CD4-positive, alpha-beta T cell treated with Interleukin-6 for 4 hours (primary cell): ENCODE results near the gene AK5.

ENCODE experiments used
- DNase-seq: peaks from one replicate; pipeline ENCODE4 v3.0.0-alpha.2; 2020; ENCODE audit warnings: mixed read lengths

AK5 gene

GRCh38 chr1:77356136-77356535, 74.3 kb downstream of the AK5 start:
- no peak for DNase-seq

GRCh38 chr1:77360256-77360655, 78.4 kb downstream of the AK5 start:
- no peak for DNase-seq

- no peak for DNase-seq
Observed at GRCh38 chr1:77361621-77362020, 79.8 kb downstream of the AK5 start.

GRCh38 chr1:77370161-77370560, 88.3 kb downstream of the AK5 start:
- no peak for DNase-seq

DNA sequence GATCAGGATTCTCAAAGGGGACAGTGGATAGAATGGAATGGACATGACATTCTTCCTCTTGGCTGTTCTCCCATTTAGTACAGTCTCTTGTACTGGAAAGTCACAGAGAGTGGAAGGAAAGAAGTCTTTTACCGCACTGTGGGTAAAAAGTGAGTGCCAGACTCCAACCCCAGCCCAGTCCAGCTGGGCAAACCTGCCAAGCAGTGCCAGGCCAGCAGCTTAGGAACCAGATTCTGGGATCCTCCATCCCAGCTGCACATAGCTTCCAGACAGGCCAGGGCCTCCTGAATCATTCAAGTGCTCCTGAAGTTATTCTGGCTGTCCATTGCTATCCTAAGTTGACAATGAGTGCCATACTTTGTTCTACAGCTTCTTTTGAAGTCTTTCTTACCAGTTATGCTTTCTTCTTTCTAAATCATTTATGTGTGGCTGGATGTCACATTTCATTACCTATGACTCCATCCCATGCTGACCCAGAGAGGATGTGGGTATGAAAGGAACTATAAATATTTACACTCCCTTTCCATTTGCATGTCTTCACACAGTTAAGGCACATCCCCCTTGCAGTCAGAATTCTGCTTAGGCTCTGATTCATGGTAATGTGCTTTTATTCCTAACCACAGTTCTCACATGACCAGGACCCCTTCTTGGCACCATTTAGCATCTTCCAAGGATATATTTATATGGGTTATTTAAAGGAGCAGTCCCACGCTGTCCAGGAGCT, 88.9 kb downstream of the AK5 start:
- DNase-seq, result no peak

DNA sequence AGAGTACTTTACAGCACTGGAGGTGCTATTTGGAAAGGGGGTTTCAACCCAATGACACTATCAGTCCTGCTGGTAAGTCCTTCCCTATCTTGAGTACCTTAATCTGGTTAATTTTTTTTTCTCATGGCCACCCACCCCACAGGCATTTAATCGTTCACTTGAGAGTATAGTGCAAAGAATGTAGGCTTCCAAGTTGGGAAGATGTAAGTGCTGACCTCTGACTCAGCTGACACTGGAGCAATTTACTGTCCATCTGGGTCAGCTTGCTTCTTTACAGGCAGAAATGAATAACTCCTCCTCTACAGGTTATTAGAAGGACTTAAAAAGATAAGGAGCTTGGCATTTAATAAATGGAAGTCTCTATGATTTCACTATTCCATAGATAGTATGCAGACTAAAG, 89.6 kb downstream of the AK5 start:
- no peak for DNase-seq

DNA sequence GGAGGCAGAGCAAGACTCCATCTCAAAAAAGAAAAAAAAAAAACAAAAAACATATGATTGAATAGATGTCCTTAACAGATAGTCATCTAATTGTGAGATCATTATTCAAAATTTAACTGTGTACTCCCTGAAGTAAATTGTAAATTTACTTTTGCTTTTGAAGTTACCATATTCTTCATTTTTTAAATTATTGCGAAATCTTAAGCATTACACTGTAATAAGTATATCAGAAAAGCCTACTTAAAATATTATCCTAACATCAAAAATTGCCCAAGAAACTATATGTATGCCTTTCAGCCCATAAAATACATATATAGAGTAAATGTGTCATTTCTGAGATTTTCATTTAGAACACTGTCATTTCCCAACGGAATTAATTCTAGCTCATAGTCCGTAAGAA, 91.9 kb downstream of the AK5 start:
- DNase-seq, result no peak

GRCh38 chr1:77375541-77375940, 93.7 kb downstream of the AK5 start:
- no peak for DNase-seq

- DNase-seq, result no peak
Observed at GRCh38 chr1:77375990-77376389, 94.2 kb downstream of the AK5 start.

GRCh38 chr1:77378723-77379535, 97.1 kb downstream of the AK5 start:
- DNase-seq, result no peak

- DNase-seq, result no peak
Observed at GRCh38 chr1:77382366-77382765, 100.5 kb downstream of the AK5 start.

- no peak for DNase-seq
Observed at GRCh38 chr1:77383236-77383635, 101.4 kb downstream of the AK5 start.

GRCh38 chr1:77385551-77385950, 103.7 kb downstream of the AK5 start:
- no peak for DNase-seq

DNA sequence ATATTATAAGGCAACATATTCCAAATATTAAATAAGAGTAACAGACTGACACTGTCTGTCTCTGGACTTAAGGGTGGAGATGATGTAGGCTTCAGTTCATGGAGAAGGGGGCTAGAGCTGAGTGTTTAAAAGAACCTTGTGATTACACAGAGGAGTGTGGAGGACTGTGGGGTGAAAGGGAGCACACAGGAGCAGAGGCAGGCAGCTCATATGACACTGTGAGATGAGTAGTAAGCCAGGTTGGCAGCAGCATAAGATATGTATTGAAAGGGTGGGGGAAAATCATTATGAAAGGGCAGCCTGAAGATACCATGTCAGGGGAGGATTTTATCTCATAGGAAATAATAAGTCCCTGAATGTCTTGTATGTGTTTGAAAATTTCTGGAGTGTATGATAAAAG, 104.5 kb downstream of the AK5 start:
- no peak for DNase-seq

- no peak for DNase-seq
Observed at GRCh38 chr1:77387553-77387952, 105.7 kb downstream of the AK5 start.

DNA sequence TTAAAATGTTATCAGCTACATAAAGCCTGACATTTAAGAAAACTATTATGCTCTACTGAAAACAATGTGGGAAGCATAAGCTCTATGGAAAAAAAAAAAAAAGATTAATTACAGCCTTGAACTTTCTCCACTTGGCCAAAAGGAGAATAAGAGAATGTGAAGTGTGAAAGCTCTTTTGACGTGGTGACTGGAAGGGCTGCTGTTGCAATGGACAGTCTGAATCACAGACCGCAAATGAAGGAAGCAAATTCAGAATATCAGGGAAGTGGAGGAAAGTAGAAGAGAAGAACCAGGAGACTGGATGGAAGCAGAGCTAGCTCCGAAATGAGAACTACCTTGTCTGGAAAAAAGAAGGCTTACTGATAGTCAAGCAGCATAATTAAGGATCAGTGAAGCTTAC, 106.8 kb downstream of the AK5 start:
- DNase-seq, result no peak

- DNase-seq, result no peak
Observed at GRCh38 chr1:77392486-77392885, 110.7 kb downstream of the AK5 start.

GRCh38 chr1:77394166-77394565, 112.3 kb downstream of the AK5 start:
- DNase-seq, result no peak

DNA sequence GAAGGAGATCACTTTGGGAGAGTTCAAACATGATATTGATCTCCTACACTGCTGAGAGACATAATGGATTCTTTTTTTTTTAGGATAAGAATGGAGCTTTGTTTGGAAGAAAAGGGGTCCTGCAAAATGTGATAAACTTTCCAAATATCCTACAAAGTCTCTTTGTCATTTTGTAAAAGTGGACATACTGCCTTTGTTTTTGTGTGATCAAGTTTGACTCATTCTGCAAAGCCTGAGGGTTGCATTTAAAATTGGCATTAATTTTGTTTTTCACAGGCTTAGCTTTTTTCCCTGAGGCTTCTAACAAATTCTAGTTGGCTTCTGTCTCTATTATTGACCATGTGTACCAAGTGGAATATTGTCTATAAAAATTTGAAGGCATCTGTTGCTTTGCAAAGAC, 113.2 kb downstream of the AK5 start:
- no peak for DNase-seq

DNA sequence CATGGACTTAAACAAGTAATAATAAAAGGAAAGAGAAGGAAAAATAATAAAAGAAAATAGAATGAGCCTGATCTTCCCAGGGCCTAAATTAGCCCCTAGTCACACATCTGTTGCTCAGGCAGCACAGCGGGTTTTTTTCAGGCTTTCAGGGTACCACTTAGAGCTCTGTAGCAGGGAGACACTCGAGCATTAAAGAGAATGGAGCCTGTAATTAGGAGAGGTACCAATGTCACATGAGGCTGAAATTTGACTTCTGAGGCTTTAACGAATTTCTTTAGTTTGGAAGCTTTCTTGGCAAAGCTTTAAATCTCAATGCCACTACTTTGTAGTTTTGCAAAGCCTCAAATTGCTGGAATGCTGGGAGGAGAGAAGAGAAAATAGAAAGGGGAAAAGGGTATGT, 116.3 kb downstream of the AK5 start:
- DNase-seq, result no peak

GRCh38 chr1:77399250-77400086, 117.6 kb downstream of the AK5 start:
- no peak for DNase-seq

GRCh38 chr1:77400781-77401180, 119.0 kb downstream of the AK5 start:
- no peak for DNase-seq

DNA sequence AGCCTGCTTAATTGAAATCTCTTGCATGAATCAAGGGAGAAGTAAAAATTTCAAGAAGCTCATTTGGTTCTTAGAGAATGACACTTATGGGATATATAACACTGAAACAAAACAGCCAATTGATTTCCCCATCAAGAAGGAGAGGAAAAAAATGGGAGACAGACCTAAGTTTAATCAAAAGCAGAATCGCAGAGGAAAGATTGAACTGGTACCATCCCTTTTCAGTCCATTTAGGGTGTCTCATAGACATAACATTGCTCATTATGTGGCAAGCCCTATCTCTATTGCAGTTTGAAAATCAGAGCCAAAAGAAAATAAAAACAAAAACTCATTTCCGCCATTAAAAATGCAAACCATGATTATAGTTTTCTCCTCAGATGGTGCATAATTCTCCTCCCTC, 119.6 kb downstream of the AK5 start:
- no peak for DNase-seq

DNA sequence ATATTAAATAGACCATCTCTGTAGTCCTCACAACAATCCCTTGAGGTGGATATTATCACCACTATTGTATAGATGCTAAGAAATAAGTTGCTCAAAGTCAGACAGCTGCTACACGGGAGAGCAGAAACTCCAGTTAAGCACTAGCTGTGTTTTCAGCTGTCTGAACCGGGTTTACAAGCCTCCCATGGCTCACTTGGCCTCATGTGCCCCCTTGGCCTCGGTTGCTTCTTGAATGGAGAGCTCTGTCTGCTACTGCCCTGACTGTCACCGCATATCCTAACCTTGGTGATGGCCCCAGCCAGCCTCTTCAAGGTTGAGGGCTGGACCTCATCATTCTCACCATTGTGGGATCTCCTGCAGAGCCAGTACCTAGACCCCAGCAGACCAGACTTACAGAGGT, 123.4 kb downstream of the AK5 start:
- no peak for DNase-seq
